HL-60/S4 (cell line): Measurements from ENCODE around the gene ARTN.

Experiments used
- in situ Hi-C: fragments of 300-500 bp; cut with MboI; formaldehyde crosslinking; loops from 2 replicates; pipeline ENCODE4 v1.14.3; 2022; ENCODE audit warnings: low sequenced_read_pairs

The ARTN gene

GRCh38 chr1:43946236-43947060 lies 12.8 kb downstream of the ARTN start, which contains the start of gene IPO13:
Gene IPO13 (plus strand): TSS chr1:43946950. CDS start chr1:43947601, 651 bp downstream.
- in situ Hi-C loops, result loop anchor here (25.0 kb wide), 2 partner anchors 409 to 709 kb away; partner anchors contain the start of gene PTPRF

- in situ Hi-C loops, result loop anchor here (25.0 kb wide), 2 partner anchors 410 to 710 kb away; partner anchors contain the start of gene PTPRF
These were observed 13.7 kb downstream of the ARTN start for GRCh38 chr1:43947061-43947873.

- in situ Hi-C loops, result loop anchor here (25.0 kb wide), 2 partner anchors 411 to 711 kb away; partner anchors contain the start of gene PTPRF
These were observed 14.4 kb downstream of the ARTN start for GRCh38 chr1:43947874-43948437.

GRCh38 chr1:43949678-43950077 lies 16.1 kb downstream of the ARTN start:
- in situ Hi-C loops, result loop anchor here (25.0 kb wide), 2 partner anchors 412 to 712 kb away; partner anchors contain the start of gene PTPRF

GRCh38 chr1:43951021-43951985 lies 17.7 kb downstream of the ARTN start:
- in situ Hi-C loops, result no loop called here

- in situ Hi-C loops, result no loop called here
These were observed 19.2 kb downstream of the ARTN start for GRCh38 chr1:43952731-43953346.

- in situ Hi-C loops, result no loop called here
These were observed 19.8 kb downstream of the ARTN start for GRCh38 chr1:43953361-43953760.

- in situ Hi-C loops, result no loop called here
These were observed 20.4 kb downstream of the ARTN start for GRCh38 chr1:43954036-43954435.

GRCh38 chr1:43956234-43956633 lies 22.6 kb downstream of the ARTN start:
- in situ Hi-C loops, result no loop called here

GRCh38 chr1:43957407-43958040 lies 23.9 kb downstream of the ARTN start:
- in situ Hi-C loops, result no loop called here

- in situ Hi-C loops, result no loop called here
These were observed 25.0 kb downstream of the ARTN start for GRCh38 chr1:43958351-43959255.

GRCh38 chr1:43960798-43961197 lies 27.2 kb downstream of the ARTN start:
- in situ Hi-C loops, result no loop called here

- in situ Hi-C loops, result no loop called here
These were observed 28.1 kb downstream of the ARTN start for GRCh38 chr1:43961692-43962091.

- in situ Hi-C loops, result no loop called here
These were observed 28.7 kb downstream of the ARTN start for GRCh38 chr1:43962324-43962723.

- in situ Hi-C loops, result no loop called here
These were observed 29.4 kb downstream of the ARTN start for GRCh38 chr1:43963006-43963405.

GRCh38 chr1:43963890-43964289 lies 30.3 kb downstream of the ARTN start:
- in situ Hi-C loops, result no loop called here

GRCh38 chr1:43965316-43965715 lies 31.7 kb downstream of the ARTN start:
- in situ Hi-C loops, result no loop called here

- in situ Hi-C loops, result no loop called here
These were observed 34.8 kb downstream of the ARTN start for GRCh38 chr1:43968348-43968948.
